Liver (tissue), 9 donors: ENCODE data around the gene PLB1. TPM values are rescaled to one million over a fixed set of nuclear protein-coding genes. Genes with fewer than 3 reads are reported as not detected.

Experiments used
- DNase-seq: peaks from one replicate; pipeline ENCODE4 v3.0.0-alpha.2; 2017; ENCODE audit warnings: low spot score
- H3K27ac ChIP-seq, 2 donors: one replicate each; pipeline ENCODE4 v1.7.0; 2013; ENCODE audit warnings: inconsistent platforms in 2 of 2, low read length in 2 of 2, control low read depth in 1 of 2, low read depth in 1 of 2, mild to moderate bottlenecking in 1 of 2
- H3K27me3 ChIP-seq, 4 donors: one replicate each; pipeline versions ENCODE4 v1.6.1 to v1.7.0; 2013; ENCODE audit warnings: low read length in 3 of 4, inconsistent platforms in 1 of 4, mild to moderate bottlenecking in 1 of 4, moderate library complexity in 1 of 4; ENCODE audit not compliant: control insufficient read depth in 4 of 4, insufficient read depth in 4 of 4
- H3K36me3 ChIP-seq, 4 donors: one replicate each; pipeline versions ENCODE4 v1.6.1 to v1.7.0; 2013; ENCODE audit warnings: low read length in 3 of 4, mild to moderate bottlenecking in 3 of 4, low read depth in 1 of 4, moderate library complexity in 1 of 4; ENCODE audit not compliant: control insufficient read depth in 4 of 4, insufficient read depth in 3 of 4
- H3K4me1 ChIP-seq, 4 donors: one replicate each; pipeline versions ENCODE4 v1.6.1 to v1.7.0; 2013; ENCODE audit warnings: low read length in 3 of 4, mild to moderate bottlenecking in 3 of 4, moderate library complexity in 1 of 4; ENCODE audit not compliant: control insufficient read depth in 4 of 4, insufficient read depth in 4 of 4
- H3K4me3 ChIP-seq, 3 donors: one replicate each; pipeline versions ENCODE4 v1.6.1 to v1.7.0; 2013; ENCODE audit warnings: low read length in 3 of 3, control low read depth in 1 of 3, low read depth in 1 of 3, mild to moderate bottlenecking in 1 of 3
- H3K9ac ChIP-seq, 2 donors: one replicate each; pipeline ENCODE4 v1.7.0; 2013; ENCODE audit warnings: low read length in 2 of 2, mild to moderate bottlenecking in 2 of 2, moderate library complexity in 2 of 2, control low read depth in 1 of 2, low read depth in 1 of 2
- H3K9me3 ChIP-seq, 4 donors: one replicate each; pipeline versions ENCODE4 v1.6.1 to v1.7.0; 2013; ENCODE audit warnings: low read length in 3 of 4; ENCODE audit not compliant: control insufficient read depth in 4 of 4
- FOXA1 ChIP-seq: IDR thresholded peaks from 2 replicates; pipeline ENCODE4 v1.6.1; 2016; ENCODE audit warnings: antibody characterized with exemption
- FOXA2 ChIP-seq: IDR thresholded peaks from 2 replicates; pipeline ENCODE4 v1.6.1; 2016; ENCODE audit warnings: antibody characterized with exemption
- HNF4A ChIP-seq, 2 donors: conservative IDR thresholded peaks; 2 replicates each; pipeline ENCODE4 v1.6.1; 2016; ENCODE audit warnings: antibody characterized with exemption in 2 of 2, mild to moderate bottlenecking in 2 of 2
- HNF4G ChIP-seq: IDR thresholded peaks from 2 replicates; pipeline ENCODE4 v1.6.1; 2016; ENCODE audit warnings: antibody characterized with exemption
- JUND ChIP-seq, 2 donors: IDR thresholded peaks; 2 replicates each; pipeline ENCODE4 v1.6.1; 2016; ENCODE audit warnings: antibody characterized with exemption in 2 of 2
- RAD21 ChIP-seq, 2 donors: IDR thresholded peaks; 2 replicates each; pipeline ENCODE4 v1.6.1; 2016; ENCODE audit warnings: antibody characterized with exemption in 2 of 2, mild to moderate bottlenecking in 2 of 2
- RXRA ChIP-seq, 2 donors: IDR thresholded peaks; 2 replicates each; pipeline ENCODE4 v1.6.1; 2017 to 2018; ENCODE audit warnings: antibody characterized with exemption in 2 of 2, mild to moderate bottlenecking in 1 of 2
- SP1 ChIP-seq: IDR thresholded peaks from 2 replicates; pipeline ENCODE4 v1.6.1; 2018; ENCODE audit warnings: antibody characterized with exemption, mild to moderate bottlenecking
- TAF1 ChIP-seq: conservative IDR thresholded peaks from 2 replicates; pipeline ENCODE4 v1.6.1; 2016; ENCODE audit warnings: antibody characterized with exemption, mild to moderate bottlenecking
- WGBS: extraction: QIAGEN DNeasy Blood & Tissue Kit; methylation state at CpG from one replicate; pipeline ENCODE4 v1.1.7; 2013; 5-methylcytosine and 5-hydroxymethylcytosine counted together
- polyA plus RNA-seq, 2 donors: library from polyadenylated mRNA; stranded (reverse) in 1 of 2; unstranded in 1 of 2; fragments of 200-250 nt in 1 of 2; fragments of >200 nt in 1 of 2; fragmentation: Nextera tagmentation in 1 of 2; extraction: Ambion mirVana in 1 of 2; gene quantifications; one replicate each; pipeline versions ENCODE4 v1.2.1 to v1.2.3, GENCODE V29; 2013 to 2015
- total RNA-seq, 2 donors: library from RNA; depleted of rRNA; stranded (reverse); fragments of >200 nt; gene quantifications; one replicate each; pipeline ENCODE4 v1.2.3, GENCODE V29; 2014
- TF ChIP-seq, protein P1 (sequence below): IDR thresholded peaks from 2 replicates; pipeline ENCODE4 v1.6.1; 2016; ENCODE audit warnings: antibody characterized with exemption, mild to moderate bottlenecking
- TF ChIP-seq, protein P2 (sequence below): IDR thresholded peaks from 2 replicates; pipeline ENCODE4 v1.6.1; 2016; ENCODE audit warnings: antibody characterized with exemption
- TF ChIP-seq, protein P3 (sequence below): IDR thresholded peaks from 2 replicates; pipeline ENCODE4 v1.6.1; 2016; ENCODE audit warnings: antibody characterized with exemption
- donor health status: healthy.
- donor health status: healthy.
- donor health status: healthy.
- donor health status: healthy.
- donor health status: healthy.

PLB1 gene
- total and polyA plus RNA-seq, 4 donors = 0.58 to 4.5 (median 1.6) TPM

DNA sequence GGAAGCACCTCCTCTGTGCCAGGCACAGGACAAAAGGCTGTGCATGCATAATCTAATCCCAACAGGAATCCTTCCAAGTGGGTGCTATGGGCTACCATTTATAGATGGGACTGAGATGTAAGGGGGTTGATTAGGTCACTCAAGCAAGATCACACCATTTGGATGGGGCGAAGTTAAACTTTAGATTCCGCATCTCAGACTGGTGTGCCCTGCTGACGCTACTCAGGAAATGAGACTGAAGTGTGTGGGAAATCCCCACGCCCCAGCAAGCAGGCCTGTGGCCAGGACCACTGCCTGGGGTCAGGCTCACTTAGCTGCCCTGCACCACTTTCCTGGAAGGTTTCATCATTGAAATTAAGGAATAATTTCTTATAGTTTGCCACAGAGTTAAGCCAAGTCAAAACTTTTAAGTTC, 185.3 kb downstream of the PLB1 start:
- Histone ChIP-seq H3K36me3 (no peaks in the 10 kb centered on the region), H3K4me3 (no peak overlapping the region), H3K4me1 (peaks cover 0 to 8% (median 5%) of the 10 kb centered on the region in 4 donors), H3K27me3 (no peaks in the 10 kb centered on the region), H3K9ac (no peak overlapping the region), H3K27ac (no peak overlapping the region), H3K9me3 (no peaks in the 10 kb centered on the region)
- WGBS = 67% methylated on average over 4 of the region's 4 CpGs
- no peak for DNase-seq
- TF ChIP-seq, protein P1, sequence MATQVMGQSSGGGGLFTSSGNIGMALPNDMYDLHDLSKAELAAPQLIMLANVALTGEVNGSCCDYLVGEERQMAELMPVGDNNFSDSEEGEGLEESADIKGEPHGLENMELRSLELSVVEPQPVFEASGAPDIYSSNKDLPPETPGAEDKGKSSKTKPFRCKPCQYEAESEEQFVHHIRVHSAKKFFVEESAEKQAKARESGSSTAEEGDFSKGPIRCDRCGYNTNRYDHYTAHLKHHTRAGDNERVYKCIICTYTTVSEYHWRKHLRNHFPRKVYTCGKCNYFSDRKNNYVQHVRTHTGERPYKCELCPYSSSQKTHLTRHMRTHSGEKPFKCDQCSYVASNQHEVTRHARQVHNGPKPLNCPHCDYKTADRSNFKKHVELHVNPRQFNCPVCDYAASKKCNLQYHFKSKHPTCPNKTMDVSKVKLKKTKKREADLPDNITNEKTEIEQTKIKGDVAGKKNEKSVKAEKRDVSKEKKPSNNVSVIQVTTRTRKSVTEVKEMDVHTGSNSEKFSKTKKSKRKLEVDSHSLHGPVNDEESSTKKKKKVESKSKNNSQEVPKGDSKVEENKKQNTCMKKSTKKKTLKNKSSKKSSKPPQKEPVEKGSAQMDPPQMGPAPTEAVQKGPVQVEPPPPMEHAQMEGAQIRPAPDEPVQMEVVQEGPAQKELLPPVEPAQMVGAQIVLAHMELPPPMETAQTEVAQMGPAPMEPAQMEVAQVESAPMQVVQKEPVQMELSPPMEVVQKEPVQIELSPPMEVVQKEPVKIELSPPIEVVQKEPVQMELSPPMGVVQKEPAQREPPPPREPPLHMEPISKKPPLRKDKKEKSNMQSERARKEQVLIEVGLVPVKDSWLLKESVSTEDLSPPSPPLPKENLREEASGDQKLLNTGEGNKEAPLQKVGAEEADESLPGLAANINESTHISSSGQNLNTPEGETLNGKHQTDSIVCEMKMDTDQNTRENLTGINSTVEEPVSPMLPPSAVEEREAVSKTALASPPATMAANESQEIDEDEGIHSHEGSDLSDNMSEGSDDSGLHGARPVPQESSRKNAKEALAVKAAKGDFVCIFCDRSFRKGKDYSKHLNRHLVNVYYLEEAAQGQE = no peak
- TF ChIP-seq, protein P2, sequence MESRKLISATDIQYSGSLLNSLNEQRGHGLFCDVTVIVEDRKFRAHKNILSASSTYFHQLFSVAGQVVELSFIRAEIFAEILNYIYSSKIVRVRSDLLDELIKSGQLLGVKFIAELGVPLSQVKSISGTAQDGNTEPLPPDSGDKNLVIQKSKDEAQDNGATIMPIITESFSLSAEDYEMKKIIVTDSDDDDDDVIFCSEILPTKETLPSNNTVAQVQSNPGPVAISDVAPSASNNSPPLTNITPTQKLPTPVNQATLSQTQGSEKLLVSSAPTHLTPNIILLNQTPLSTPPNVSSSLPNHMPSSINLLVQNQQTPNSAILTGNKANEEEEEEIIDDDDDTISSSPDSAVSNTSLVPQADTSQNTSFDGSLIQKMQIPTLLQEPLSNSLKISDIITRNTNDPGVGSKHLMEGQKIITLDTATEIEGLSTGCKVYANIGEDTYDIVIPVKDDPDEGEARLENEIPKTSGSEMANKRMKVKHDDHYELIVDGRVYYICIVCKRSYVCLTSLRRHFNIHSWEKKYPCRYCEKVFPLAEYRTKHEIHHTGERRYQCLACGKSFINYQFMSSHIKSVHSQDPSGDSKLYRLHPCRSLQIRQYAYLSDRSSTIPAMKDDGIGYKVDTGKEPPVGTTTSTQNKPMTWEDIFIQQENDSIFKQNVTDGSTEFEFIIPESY = no peak
- TF ChIP-seq, protein P3, sequence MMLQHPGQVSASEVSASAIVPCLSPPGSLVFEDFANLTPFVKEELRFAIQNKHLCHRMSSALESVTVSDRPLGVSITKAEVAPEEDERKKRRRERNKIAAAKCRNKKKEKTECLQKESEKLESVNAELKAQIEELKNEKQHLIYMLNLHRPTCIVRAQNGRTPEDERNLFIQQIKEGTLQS = no peak
- TF ChIP-seq HNF4G (no peak), JUND (IDR thresholded peaks at IDR 0.05) (no peak), FOXA1 (no peak), HNF4A (conservative IDR thresholded peaks at IDR 0.05) (no peak), FOXA2 (no peak), RAD21 (IDR thresholded peaks at IDR 0.05) (no peak), RXRA (IDR thresholded peaks at IDR 0.05) (no peak)

DNA sequence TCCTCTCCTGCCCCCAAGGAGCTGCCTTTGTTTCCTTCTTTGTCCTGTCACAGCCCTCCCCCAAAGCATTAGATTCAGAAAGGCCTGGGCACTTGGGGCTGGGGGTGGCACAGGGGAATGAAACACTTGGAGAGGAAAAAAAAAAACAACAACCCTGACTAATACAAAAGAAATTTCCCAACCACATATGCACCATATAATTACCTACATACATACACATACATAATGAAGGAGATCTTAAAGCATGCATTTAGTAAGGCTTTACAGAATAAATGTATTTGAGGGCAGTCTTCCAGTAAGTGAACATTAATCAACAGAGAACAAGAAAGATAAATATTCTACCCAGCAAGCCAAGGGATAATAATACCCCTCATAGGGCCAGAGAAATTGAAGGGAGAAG, 185.7 kb downstream of the PLB1 start:
- Histone ChIP-seq H3K9ac (no peak overlapping the region), H3K4me1 (peaks cover 0 to 8% (median 5%) of the 10 kb centered on the region in 4 donors), H3K27ac (no peak overlapping the region), H3K4me3 (no peak overlapping the region), H3K27me3 (no peaks in the 10 kb centered on the region), H3K36me3 (no peaks in the 10 kb centered on the region), H3K9me3 (no peaks in the 10 kb centered on the region)
- TF ChIP-seq TAF1 (no peak), FOXA2 (no peak), SP1 (no peak), HNF4A (conservative IDR thresholded peaks at IDR 0.05) (no peak)
- TF ChIP-seq, protein P1 = no peak
- TF ChIP-seq, protein P3 = no peak
- no peak for DNase-seq
